Hepatocyte (in vitro differentiated cells): ENCODE measurements around the gene GMEB2.

Experiments
- EZH2 ChIP-seq: fragments of 200-600 bp; sonication (generic); IDR thresholded peaks from 2 replicates; pipeline ENCODE4 v1.6.1; 2016; ENCODE audit warnings: antibody characterized with exemption, mild to moderate bottlenecking, borderline replicate concordance
- EZH2phosphoT487 ChIP-seq: fragments of 200-600 bp; sonication (generic); IDR thresholded peaks from one replicate; pipeline ENCODE4 v1.6.1; 2018; ENCODE audit warnings: antibody characterized with exemption, mild to moderate bottlenecking, low read depth, moderate library complexity; ENCODE audit not compliant: unreplicated experiment, severe bottlenecking
- TF ChIP-seq, protein P1 (sequence below): fragments of 200-600 bp; sonication (generic); IDR thresholded peaks from 2 replicates; pipeline ENCODE4 v1.5.1; 2016; ENCODE audit warnings: antibody characterized with exemption, mild to moderate bottlenecking; ENCODE audit not compliant: poor library complexity

GRCh38 chr20:63622096-63622495 lies 4.8 kb downstream of the GMEB2 start:
- TF ChIP-seq, protein P1, sequence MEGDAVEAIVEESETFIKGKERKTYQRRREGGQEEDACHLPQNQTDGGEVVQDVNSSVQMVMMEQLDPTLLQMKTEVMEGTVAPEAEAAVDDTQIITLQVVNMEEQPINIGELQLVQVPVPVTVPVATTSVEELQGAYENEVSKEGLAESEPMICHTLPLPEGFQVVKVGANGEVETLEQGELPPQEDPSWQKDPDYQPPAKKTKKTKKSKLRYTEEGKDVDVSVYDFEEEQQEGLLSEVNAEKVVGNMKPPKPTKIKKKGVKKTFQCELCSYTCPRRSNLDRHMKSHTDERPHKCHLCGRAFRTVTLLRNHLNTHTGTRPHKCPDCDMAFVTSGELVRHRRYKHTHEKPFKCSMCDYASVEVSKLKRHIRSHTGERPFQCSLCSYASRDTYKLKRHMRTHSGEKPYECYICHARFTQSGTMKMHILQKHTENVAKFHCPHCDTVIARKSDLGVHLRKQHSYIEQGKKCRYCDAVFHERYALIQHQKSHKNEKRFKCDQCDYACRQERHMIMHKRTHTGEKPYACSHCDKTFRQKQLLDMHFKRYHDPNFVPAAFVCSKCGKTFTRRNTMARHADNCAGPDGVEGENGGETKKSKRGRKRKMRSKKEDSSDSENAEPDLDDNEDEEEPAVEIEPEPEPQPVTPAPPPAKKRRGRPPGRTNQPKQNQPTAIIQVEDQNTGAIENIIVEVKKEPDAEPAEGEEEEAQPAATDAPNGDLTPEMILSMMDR = no peak
- no peak for TF ChIP-seq EZH2phosphoT487
- no peak for TF ChIP-seq EZH2
